Activated naive CD8-positive, alpha-beta T cell treated with anti-CD3 and anti-CD28 coated beads, Interleukin-2, amount 50 U/mL, for 24 hours (primary cell): ENCODE data around the gene INPP5E.

ENCODE experiments used
- ATAC-seq: fragments of 150-1000 bp; cut with Tn5 transposase; one replicate; pipeline ENCODE4 v1.10.0; 2021
- DNase-seq: peaks from one replicate; pipeline ENCODE4 v3.0.0; 2021
- H3K27ac Mint-ChIP-seq: one replicate; pipeline ENCODE4 v1.8.0; 2021; ENCODE audit warnings: mild to moderate bottlenecking, mixed read lengths
- H3K27me3 Mint-ChIP-seq: one replicate; pipeline ENCODE4 v1.8.0; 2021; ENCODE audit warnings: mixed read lengths
- H3K36me3 Mint-ChIP-seq: one replicate; pipeline ENCODE4 v1.8.0; 2021; ENCODE audit warnings: low read depth, mixed read lengths
- H3K4me1 Mint-ChIP-seq: one replicate; pipeline ENCODE4 v1.8.0; 2021; ENCODE audit warnings: mixed read lengths
- H3K4me3 Mint-ChIP-seq: one replicate; pipeline ENCODE4 v1.8.0; 2021; ENCODE audit warnings: mild to moderate bottlenecking, moderate library complexity, mixed read lengths
- H3K9me3 Mint-ChIP-seq: one replicate; pipeline ENCODE4 v1.8.0; 2021; ENCODE audit warnings: mixed read lengths

Gene INPP5E

GRCh38 chr9:136463578-136463977 lies 23.9 kb upstream of the INPP5E start:
- no peaks in the 10 kb centered on the region for H3K4me1 Mint-ChIP-seq
- ATAC-seq (no peak), DNase-seq (no peak)
- no peak overlapping the region for H3K27ac Mint-ChIP-seq
- no peak overlapping the region for H3K4me3 Mint-ChIP-seq
- peaks cover 60% of the 10 kb centered on the region for H3K36me3 Mint-ChIP-seq
- no peaks in the 10 kb centered on the region for H3K27me3 Mint-ChIP-seq
- H3K9me3 Mint-ChIP-seq, result no peaks in the 10 kb centered on the region

DNA sequence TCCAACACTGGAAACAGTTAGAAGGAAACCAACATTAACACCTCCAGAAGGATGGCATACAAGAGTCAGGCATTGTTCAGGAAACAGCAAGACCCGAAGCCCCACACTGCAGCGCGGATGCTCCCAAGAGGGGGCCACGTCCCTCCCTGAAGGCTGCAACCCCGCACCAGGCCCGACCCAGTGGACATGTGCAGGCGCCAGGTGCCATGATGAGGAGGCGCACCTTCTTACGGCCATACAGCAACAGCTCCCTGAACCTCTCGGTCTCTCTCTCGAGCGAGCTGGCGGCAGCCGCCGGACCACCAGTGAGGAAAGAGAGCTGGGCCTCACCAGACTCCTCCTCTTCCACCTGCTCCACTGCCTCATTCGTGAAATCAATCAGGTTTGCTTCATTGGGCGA lies 23.0 kb upstream of the INPP5E start:
- Mint-ChIP-seq H3K36me3 (peaks cover 59% of the 10 kb centered on the region), H3K4me3 (no peak overlapping the region), H3K9me3 (no peaks in the 10 kb centered on the region), H3K27ac (no peak overlapping the region), H3K27me3 (no peaks in the 10 kb centered on the region), H3K4me1 (no peaks in the 10 kb centered on the region)
- DNase-seq (no peak), ATAC-seq (no peak)

DNA sequence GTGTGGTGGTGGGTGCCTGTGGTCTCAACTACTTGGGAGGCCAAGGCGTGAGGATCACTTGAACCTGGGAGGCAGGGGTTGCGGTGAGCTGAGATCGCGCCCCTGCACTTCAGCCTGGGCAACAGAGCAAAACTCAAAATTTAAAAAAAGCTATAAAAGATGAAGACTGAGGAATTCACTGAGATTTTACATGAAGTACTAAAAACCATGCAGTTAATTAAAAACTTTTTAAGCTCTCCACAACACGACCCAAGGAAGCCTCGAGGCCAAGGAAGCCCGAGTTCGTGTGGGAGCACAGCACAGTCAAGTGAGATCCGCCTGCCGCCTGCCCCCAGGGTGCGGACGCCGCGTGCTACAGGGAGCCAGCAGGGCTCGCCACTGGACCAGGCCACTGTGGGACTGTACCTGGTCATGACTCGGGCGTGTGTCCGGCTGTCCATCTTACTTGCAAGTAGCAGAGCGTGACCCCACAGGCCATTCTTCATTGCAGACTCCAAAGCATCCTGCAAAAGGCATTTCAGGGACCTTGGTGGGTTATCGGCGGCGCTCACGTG lies 21.2 kb upstream of the INPP5E start:
- no peaks in the 10 kb centered on the region for H3K27me3 Mint-ChIP-seq
- no peak for ATAC-seq
- no peak for DNase-seq
- no peak overlapping the region for H3K27ac Mint-ChIP-seq
- no peaks in the 10 kb centered on the region for H3K4me1 Mint-ChIP-seq
- no peaks in the 10 kb centered on the region for H3K9me3 Mint-ChIP-seq
- peaks cover 58% of the 10 kb centered on the region for H3K36me3 Mint-ChIP-seq
- H3K4me3 Mint-ChIP-seq, result no peak overlapping the region

GRCh38 chr9:136459425-136459824 lies 19.8 kb upstream of the INPP5E start:
- H3K4me1 Mint-ChIP-seq, result no peaks in the 10 kb centered on the region
- no peak overlapping the region for H3K27ac Mint-ChIP-seq
- DNase-seq (no peak), ATAC-seq (no peak)
- H3K27me3 Mint-ChIP-seq, result no peaks in the 10 kb centered on the region
- peaks cover 53% of the 10 kb centered on the region for H3K36me3 Mint-ChIP-seq
- H3K9me3 Mint-ChIP-seq, result no peaks in the 10 kb centered on the region
- no peak overlapping the region for H3K4me3 Mint-ChIP-seq

GRCh38 chr9:136457326-136457725 lies 17.7 kb upstream of the INPP5E start:
- DNase-seq (no peak), ATAC-seq (no peak)
- no peak overlapping the region for H3K27ac Mint-ChIP-seq
- no peaks in the 10 kb centered on the region for H3K4me1 Mint-ChIP-seq
- peaks cover 44% of the 10 kb centered on the region for H3K36me3 Mint-ChIP-seq
- H3K9me3 Mint-ChIP-seq, result no peaks in the 10 kb centered on the region
- H3K4me3 Mint-ChIP-seq, result no peak overlapping the region
- no peaks in the 10 kb centered on the region for H3K27me3 Mint-ChIP-seq

DNA sequence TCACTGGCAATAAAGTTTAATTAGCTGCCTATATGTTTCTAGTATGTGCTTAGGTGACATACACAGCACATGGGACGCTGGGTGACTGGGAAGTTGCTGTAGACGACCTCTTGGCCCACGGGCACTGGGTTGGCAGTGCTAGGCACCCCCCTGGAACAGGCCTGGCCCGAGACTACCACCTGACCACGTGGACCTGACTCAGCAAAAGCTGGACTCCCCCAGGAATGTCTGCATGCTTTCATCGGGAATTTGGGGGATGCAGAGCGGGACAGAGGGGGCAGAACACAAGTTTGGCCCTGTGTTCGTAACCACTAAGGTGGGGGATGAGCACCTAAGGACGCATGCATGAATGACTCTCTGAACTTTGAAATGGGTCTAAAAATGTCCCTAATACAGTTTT lies 16.6 kb upstream of the INPP5E start:
- H3K27ac Mint-ChIP-seq, result no peak overlapping the region
- H3K9me3 Mint-ChIP-seq, result no peaks in the 10 kb centered on the region
- ATAC-seq (no peak), DNase-seq (no peak)
- no peaks in the 10 kb centered on the region for H3K4me1 Mint-ChIP-seq
- no peak overlapping the region for H3K4me3 Mint-ChIP-seq
- H3K36me3 Mint-ChIP-seq, result peaks cover 43% of the 10 kb centered on the region
- no peaks in the 10 kb centered on the region for H3K27me3 Mint-ChIP-seq

DNA sequence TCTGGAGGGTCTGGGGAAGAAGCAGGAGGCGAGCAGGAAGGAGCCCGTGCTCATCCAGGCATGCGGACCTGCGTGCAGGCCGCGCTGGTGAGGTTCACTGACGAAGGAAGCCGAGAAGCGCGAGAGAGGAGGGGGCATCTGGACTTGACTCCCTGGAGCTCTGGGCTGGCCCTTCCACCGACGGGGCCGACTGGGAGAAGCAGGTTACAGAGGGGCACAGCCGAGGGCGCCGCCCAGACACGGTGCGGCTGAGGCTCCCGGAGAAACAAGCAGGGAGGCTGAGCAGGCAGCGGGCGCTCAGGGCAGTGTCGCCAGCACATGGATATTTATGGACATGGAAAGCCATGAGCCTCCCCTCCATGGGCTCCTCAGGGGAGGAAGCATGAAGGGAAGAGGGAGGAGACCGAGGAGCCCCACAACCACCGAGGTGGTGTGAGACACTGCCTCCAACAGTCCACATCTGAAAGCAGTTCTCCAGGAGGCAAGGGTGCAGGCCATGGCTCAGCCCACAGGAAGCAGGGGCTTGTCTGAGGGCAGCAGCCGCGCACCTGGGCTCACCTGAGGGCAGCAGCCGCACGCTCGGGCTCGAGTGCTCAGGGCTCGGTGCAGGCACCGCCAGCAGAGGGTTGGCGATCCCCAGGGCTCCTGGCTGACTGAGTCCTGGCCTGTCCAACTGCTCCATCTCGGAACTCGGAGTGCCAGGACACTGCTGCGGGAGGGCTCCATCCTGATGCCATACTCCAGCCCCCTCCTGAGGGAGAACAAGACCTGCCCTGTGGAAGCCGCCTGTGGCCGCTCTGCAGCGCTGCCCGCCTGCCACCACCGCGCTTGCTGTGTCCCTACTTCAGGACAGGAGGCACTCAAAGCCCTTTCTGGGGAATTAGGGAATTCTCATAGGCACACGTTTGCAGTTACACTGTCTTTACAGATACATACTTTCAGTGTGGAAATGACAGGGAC lies 15.7 kb upstream of the INPP5E start:
- ATAC-seq (peak; percentile 29), DNase-seq (no peak)
- no peaks in the 10 kb centered on the region for H3K4me1 Mint-ChIP-seq
- no peaks in the 10 kb centered on the region for H3K9me3 Mint-ChIP-seq
- peaks cover 43% of the 10 kb centered on the region for H3K36me3 Mint-ChIP-seq
- H3K27me3 Mint-ChIP-seq, result no peaks in the 10 kb centered on the region
- H3K27ac Mint-ChIP-seq, result no peak overlapping the region
- no peak overlapping the region for H3K4me3 Mint-ChIP-seq

GRCh38 chr9:136454026-136454796 lies 14.6 kb upstream of the INPP5E start:
- DNase-seq, result no peak
- peaks cover 47% of the 10 kb centered on the region for H3K36me3 Mint-ChIP-seq

DNA sequence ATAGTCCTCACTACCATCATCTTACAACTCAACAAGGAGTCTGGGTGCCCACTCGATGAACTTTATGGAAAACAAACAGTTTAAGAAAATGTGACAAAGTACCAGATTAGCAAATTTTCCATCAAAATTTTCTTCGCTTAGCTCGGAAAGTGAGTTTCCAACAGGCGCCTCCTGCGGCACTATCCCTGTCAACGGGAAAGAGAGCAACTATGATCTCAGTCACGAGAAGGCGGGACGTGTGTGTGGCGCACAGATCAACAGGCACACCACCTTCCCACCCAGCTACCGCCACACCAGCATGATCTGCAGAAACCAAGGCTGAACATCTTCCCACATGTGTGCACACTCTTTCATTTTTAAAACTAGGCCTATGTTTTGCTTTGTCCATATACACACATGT lies 13.7 kb upstream of the INPP5E start:
- Mint-ChIP-seq H3K4me3 (no peak overlapping the region), H3K9me3 (no peaks in the 10 kb centered on the region), H3K27ac (no peak overlapping the region), H3K4me1 (no peaks in the 10 kb centered on the region), H3K36me3 (peaks cover 41% of the 10 kb centered on the region), H3K27me3 (no peaks in the 10 kb centered on the region)
- DNase-seq (no peak), ATAC-seq (no peak)

More at GRCh38 chr9:136454026-136454796, 14.6 kb upstream of the INPP5E start:
- no peaks in the 10 kb centered on the region for H3K27me3 Mint-ChIP-seq
- no peaks in the 10 kb centered on the region for H3K4me1 Mint-ChIP-seq
- no peaks in the 10 kb centered on the region for H3K9me3 Mint-ChIP-seq
- no peak overlapping the region for H3K4me3 Mint-ChIP-seq
- no peak overlapping the region for H3K27ac Mint-ChIP-seq
- ATAC-seq, result no peak

DNA sequence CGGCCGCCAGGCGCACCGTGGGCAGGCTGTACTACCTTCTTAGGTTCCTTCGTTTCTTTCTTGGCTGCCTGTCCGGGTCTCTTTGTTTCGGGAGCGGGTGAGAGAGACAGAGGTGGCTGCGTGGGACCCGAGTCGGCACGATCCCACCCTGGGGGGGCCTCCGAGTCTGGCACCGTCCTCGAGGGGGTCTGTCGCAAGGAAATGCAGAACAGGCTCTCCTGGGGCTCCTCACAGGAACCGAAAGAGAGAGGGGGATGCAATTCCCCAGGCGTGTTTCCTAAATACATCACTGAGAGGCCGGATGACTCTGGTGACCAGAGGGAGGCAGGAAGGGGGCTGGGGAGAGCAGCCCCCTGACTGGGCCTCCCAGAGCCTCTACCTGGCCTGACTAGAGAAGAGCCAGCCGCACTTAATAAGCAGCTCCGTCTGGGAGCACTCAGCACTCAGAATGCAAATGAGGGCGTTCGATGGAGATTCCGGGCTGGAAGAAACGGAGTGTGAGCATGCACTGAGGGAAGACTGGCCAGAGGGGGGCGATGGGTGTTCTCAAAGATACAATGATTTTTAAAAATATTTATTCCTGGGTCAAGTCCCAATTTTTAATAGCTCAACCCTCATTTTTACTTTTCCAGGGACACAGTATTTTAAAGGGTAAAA lies 11.7 kb upstream of the INPP5E start:
- Mint-ChIP-seq H3K36me3 (peaks cover 45% of the 10 kb centered on the region), H3K9me3 (no peaks in the 10 kb centered on the region), H3K27me3 (no peaks in the 10 kb centered on the region), H3K4me3 (no peak overlapping the region), H3K27ac (no peak overlapping the region), H3K4me1 (no peaks in the 10 kb centered on the region)
- ATAC-seq (no peak), DNase-seq (no peak)

GRCh38 chr9:136448655-136449054 lies 9.0 kb upstream of the INPP5E start:
- DNase-seq (no peak), ATAC-seq (no peak)
- Mint-ChIP-seq H3K9me3 (no peaks in the 10 kb centered on the region), H3K4me1 (no peaks in the 10 kb centered on the region), H3K4me3 (no peak overlapping the region), H3K27me3 (no peaks in the 10 kb centered on the region), H3K36me3 (peaks cover 45% of the 10 kb centered on the region), H3K27ac (no peak overlapping the region)

- DNase-seq (no peak), ATAC-seq (no peak)
- H3K27me3 Mint-ChIP-seq, result no peaks in the 10 kb centered on the region
- H3K27ac Mint-ChIP-seq, result no peak overlapping the region
- H3K36me3 Mint-ChIP-seq, result peaks cover 45% of the 10 kb centered on the region
- H3K9me3 Mint-ChIP-seq, result no peaks in the 10 kb centered on the region
- H3K4me1 Mint-ChIP-seq, result no peaks in the 10 kb centered on the region
- no peak overlapping the region for H3K4me3 Mint-ChIP-seq
Measured at GRCh38 chr9:136447173-136447778, 7.6 kb upstream of the INPP5E start.

- no peaks in the 10 kb centered on the region for H3K9me3 Mint-ChIP-seq
- H3K36me3 Mint-ChIP-seq, result peaks cover 39% of the 10 kb centered on the region
- H3K27ac Mint-ChIP-seq, result no peak overlapping the region
- no peaks in the 10 kb centered on the region for H3K27me3 Mint-ChIP-seq
- H3K4me1 Mint-ChIP-seq, result no peaks in the 10 kb centered on the region
- ATAC-seq, result no peak
- DNase-seq, result no peak
- H3K4me3 Mint-ChIP-seq, result no peak overlapping the region
Measured at GRCh38 chr9:136445799-136446198, 6.2 kb upstream of the INPP5E start.

DNA sequence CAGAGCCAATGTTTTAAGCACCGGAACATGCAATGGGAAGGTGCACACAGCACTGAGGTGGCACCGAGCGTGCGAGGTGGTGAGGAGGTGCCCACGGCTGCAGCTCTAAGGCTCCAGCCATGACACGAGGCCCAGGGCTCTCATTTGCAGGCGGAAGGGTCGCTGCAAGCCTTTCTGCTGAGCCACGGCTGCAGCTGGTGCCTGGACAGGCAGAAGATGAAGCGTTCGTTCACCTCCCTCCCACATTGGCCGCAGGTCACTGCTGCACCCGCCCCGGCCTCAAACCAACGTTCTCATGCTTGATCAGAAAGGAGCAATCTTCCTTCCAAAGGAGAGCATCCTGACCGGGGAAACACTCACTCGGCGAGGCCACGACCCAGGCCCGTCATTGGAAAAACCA lies 4.5 kb upstream of the INPP5E start:
- Mint-ChIP-seq H3K36me3 (peaks cover 33% of the 10 kb centered on the region), H3K27ac (no peak overlapping the region), H3K4me1 (peaks cover 1% of the 10 kb centered on the region), H3K4me3 (no peak overlapping the region), H3K27me3 (no peaks in the 10 kb centered on the region), H3K9me3 (no peaks in the 10 kb centered on the region)
- DNase-seq, result no peak
- ATAC-seq, result no peak
